GM12873 (cell line): Measurements from ENCODE around the gene CISD3.

Experiments
- CTCF ChIP-seq: IDR thresholded peaks from 2 replicates; pipeline ENCODE4 v1.5.1; 2012; ENCODE audit warnings: low read depth, mild to moderate bottlenecking, moderate library complexity, low read length, control low read depth; ENCODE audit not compliant: insufficient read depth; ENCODE audit errors: missing control alignments

The CISD3 gene

GRCh38 chr17:38773258-38773657, 43.1 kb downstream of the CISD3 start:
- no peak for TF ChIP-seq CTCF

GRCh38 chr17:38777641-38778250, 47.6 kb downstream of the CISD3 start:
- TF ChIP-seq CTCF = no peak

GRCh38 chr17:38779965-38780752, 50.0 kb downstream of the CISD3 start:
- no peak for TF ChIP-seq CTCF

GRCh38 chr17:38783227-38783626, 53.1 kb downstream of the CISD3 start:
- no peak for TF ChIP-seq CTCF
